GM21737 (cell line): Measurements from ENCODE around the gene TANGO2.
A peak's percentile ranks its signal among the peaks of the same experiment; 100 is the strongest.
"Not testable (repeated sequence)": the region's sequence is repeated elsewhere in the genome, so short reads cannot be mapped to it uniquely, and the experiment has no call there.

Experiments
- ATAC-seq: cut with Tn5 transposase; IDR thresholded peaks from one replicate; pipeline ENCODE4 v1.9.1; 2021; ENCODE audit warnings: mild to moderate bottlenecking, moderate library complexity; ENCODE audit not compliant: unreplicated experiment

TANGO2 gene

GRCh38 chr22:20060700-20061480 is 40.0 kb downstream of the TANGO2 start:
- no peak for ATAC-seq

DNA sequence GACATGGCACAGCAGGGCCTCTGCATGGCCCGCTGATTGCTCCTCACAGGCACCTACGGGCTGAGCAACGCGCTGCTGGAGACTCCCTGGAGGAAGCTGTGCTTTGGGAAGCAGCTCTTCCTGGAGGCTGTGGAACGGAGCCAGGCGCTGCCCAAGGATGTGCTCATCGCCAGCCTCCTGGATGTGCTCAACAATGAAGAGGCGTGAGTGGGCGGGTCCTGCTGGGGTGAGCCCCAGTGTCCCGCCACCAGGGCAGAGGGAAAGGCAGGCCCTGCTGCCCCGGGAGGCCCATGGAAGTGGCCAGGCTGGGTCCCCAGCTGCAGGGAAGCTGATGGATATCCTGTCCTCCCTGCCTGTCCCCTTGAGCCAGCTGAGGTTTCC is 40.6 kb downstream of the TANGO2 start:
- no peak for ATAC-seq

GRCh38 chr22:20062043-20062765 is 41.3 kb downstream of the TANGO2 start:
- no peak for ATAC-seq

GRCh38 chr22:20062766-20063083 is 41.8 kb downstream of the TANGO2 start:
- no peak for ATAC-seq

DNA sequence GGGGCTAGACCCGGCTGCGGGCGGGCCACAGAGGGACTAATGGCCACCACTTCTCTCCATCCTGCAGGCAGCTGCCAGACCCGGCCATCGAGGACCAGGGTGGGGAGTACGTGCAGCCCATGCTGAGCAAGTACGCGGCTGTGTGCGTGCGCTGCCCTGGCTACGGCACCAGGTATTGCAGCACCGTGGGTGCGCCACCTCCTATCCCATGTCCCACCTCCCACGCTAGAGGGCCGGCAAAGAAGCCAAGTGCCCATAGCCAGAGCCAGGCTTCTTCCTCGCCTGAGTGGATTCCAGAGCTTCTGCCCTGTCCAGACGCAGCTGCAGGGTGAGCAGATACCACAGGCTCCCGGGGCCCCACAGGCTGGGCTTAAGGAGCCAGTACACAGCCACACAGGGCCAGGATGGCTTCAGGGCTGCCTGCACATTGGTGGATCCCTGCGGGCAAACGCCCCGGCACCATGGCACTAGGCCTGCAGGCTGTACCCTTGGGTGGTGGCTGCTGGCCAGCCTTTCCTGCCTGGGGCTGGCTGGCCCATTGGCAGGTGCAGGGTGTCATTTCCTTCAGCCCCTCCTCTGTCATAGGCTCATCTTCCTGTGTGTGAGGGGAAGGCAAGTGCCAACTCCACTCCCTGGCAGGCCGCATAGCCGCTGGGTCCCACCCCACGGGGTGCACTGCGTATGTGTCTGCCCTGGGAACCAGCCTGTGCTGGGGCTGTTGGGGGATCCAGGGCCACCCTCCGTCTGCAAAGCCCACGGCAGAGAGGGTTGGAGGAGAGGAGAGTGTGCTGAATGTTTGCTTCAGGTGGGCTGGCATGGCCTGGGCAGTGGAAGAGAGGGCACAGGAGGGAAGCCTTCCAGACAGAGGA is 42.6 kb downstream of the TANGO2 start:
- ATAC-seq = no peak

DNA sequence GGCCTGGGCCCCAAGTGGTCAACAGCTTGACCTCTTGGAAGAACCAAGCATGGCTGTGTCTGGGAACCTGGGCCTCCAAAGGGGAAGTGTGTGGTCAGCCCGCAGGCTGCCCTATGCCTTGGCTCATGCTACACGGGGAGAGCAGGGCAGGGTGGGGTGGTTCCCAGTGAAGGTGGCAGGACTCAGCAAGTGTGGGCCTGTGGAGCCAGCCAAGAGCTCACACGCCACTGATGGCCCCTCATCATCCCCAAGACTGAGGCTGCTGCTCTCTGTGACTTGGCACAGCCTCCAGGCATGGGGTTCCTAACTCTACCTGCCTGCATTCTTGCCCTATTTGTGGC is 43.2 kb downstream of the TANGO2 start:
- ATAC-seq = no peak

DNA sequence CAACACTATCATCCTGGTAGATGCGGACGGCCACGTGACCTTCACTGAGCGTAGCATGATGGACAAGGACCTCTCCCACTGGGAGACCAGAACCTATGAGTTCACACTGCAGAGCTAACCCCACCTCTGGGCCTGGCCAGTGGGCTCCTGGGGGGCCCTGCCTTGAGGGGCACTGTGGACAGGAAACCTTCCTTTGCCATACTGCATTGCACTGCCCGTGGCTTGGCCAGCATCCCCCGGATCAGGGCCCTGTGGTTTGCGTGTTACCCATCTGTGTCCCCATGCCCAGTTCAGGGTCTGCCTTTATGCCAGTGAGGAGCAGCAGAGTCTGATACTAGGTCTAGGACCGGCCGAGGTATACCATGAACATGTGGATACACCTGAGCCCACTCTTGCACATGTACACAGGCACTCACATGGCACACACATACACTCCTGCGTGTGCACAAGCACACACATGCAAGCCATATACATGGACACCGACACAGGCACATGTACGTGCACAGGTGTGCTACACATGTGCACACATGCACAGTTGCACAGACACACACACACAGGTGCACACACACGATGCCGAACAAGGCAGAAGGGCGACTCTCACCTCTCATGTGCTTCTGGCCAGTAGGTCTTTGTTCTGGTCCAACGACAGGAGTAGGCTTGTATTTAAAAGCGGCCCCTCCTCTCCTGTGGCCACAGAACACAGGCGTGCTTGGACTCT is 43.8 kb downstream of the TANGO2 start:
- no peak for ATAC-seq

DNA sequence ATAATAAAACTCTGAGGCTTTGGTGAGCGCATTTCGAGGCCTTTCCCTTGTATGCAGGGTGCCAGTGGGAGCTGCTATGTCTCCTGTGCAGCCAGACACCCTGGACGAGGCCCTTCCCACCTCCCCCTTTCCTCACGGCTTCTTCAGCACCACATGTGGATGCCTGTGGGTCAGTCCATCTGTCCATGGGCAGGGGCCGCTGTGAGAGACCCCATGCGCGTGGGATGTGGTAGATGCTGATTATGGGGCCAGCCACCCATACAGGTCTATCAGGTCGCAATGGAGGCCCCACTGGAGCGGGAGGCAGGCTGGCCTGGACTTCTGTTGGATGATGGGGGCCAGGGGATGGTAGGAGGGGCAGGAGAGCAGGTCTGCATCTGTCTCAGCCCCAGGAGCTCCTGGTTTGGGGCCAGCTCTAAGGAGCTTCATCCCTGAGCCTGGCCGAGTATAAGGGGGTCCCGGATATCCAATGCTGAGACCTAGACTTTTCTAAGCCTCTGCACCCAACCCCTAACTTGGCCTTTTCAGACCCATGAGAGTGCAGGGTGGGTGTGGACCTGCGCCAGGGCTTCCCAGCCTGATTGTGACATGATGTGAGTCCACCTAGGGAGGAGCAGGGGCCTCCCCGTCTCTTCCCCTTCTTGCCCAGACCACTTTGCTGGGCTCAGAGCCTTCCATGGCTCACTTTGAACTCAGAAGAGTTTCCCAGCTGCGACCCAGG is 45.1 kb downstream of the TANGO2 start:
- ATAC-seq = no peak

DNA sequence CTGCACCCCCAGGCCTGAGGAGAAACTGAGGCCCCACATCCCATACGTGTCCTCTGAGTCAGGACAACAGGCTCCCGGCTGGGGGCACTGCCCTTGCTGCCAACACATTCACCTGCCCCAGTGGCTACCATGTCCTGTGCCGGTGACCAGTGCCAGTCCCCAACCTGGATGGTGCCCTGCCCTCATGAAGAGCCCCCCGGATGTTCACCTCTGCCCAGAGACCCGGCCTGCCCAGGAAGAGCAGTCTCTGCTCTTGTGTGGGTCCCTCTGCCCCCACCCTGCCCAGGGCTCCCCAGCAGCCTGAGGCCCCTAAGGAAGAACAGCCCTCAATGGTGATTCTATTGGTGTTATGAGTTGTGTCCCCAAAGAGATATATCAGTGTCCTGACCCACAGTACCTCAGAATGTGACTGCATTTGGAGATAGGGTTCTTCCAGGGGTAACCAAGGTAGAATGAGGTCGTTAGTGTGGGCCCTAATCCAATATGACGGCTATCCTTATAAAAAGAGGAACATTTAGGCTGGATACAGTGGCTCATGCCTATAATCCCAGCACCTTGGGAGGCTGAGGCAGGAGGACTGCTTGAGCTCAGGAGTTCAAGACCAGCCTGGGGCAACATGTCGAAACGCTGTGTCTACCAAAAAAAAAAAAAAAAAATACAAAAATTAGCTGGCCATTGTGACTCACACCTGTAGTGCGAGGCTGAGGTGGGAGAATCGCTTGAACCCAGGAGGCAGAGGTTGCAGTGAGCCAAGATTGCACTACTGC is 45.9 kb downstream of the TANGO2 start:
- no peak for ATAC-seq

DNA sequence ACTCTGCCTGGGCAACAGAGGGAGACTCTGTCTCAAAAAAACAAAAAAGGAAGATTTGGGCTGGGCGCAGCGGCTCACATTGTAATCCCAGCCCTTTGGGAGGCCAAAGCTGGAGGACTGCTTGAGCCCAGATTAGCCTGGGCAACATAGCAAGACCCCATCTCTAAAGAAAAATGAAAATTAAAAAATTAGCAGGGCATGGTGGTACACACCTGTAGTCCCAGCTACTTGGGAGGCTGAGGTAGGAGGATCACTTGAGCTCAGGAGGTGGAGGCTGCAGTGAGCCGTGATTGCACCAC is 46.4 kb downstream of the TANGO2 start:
- not testable (repeated sequence) for ATAC-seq

DNA sequence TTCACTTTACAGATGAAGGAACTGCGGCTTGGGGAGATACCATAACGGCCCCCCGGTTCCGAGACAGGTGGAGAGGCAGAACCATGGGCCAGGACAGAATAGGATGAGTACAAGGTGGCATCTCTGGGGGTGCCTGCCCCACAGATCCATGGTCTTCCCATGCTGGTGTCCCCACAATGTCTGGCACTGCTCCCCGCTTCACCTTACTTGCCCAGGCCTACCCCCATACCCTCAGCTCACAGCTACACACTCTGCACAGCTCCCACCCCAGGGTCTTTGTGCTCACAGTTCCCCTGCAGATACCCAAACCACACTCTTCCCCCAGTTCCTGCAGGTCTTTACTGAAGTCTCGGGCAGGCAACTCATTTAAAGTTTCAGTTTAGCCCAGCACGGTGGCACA is 47.7 kb downstream of the TANGO2 start:
- no peak for ATAC-seq

- no peak for ATAC-seq
These were observed 48.6 kb downstream of the TANGO2 start for GRCh38 chr22:20069331-20070042.

GRCh38 chr22:20071524-20071972 is 50.6 kb downstream of the TANGO2 start:
- ATAC-seq = no peak

- ATAC-seq = no peak
These were observed 55.8 kb downstream of the TANGO2 start for GRCh38 chr22:20076627-20077172.

DNA sequence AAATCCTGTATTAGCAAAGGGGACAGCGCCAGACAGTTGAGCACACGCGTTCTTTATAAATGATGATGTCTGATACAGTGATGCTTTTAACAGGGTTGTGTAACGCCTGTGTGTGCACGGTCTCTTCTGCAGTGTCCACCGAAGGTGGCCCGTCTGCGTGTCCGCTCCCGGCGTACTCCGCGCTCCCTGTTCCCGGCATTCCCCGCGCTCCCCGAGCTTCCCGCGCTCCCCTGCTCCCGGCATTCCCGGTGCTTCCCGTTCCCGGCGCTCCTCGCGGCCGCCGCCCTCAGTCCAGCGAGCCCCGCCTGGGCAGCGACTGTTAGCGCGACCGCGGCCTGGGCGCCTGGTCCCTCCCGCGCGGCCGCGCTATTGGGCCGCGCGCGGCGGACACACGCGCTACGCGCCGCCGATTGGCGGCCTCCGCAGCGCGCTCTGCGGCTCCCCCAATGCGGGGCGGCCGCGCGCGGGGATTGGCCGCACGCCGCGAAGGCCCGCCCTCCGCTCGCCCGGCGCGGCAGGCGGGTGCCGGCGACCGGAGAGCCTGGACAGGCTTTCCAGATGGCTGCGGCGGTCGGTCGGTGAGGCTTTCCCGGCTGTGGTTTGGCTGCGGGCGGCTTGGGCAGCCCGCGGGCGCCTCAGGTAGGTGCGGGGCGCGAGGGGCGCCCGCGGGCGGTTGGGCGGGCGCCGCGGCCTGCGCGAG is 59.0 kb downstream of the TANGO2 start, which contains the start of gene DGCR8:
DGCR8 (plus strand) TSS at position 497 of the 700 bp plus-strand sequence. CDS start 5,723 bp downstream, outside the sequence.
- ATAC-seq = peak; percentile 86

GRCh38 chr22:20080445-20080775 is 59.5 kb downstream of the TANGO2 start:
- ATAC-seq = peak; percentile 59

GRCh38 chr22:20080776-20081654 is 60.1 kb downstream of the TANGO2 start:
- no peak for ATAC-seq
